GM19372 (cell line): ENCODE data around the gene INTS6L.
"Not testable (repeated sequence)": the region's sequence is repeated elsewhere in the genome, so short reads cannot be mapped to it uniquely, and the experiment has no call there.

Experiments used
- ATAC-seq: cut with Tn5 transposase; IDR thresholded peaks from one replicate; pipeline ENCODE4 v1.9.1; 2021; ENCODE audit warnings: mild to moderate bottlenecking, low read depth, moderate library complexity; ENCODE audit not compliant: unreplicated experiment

The INTS6L gene

DNA sequence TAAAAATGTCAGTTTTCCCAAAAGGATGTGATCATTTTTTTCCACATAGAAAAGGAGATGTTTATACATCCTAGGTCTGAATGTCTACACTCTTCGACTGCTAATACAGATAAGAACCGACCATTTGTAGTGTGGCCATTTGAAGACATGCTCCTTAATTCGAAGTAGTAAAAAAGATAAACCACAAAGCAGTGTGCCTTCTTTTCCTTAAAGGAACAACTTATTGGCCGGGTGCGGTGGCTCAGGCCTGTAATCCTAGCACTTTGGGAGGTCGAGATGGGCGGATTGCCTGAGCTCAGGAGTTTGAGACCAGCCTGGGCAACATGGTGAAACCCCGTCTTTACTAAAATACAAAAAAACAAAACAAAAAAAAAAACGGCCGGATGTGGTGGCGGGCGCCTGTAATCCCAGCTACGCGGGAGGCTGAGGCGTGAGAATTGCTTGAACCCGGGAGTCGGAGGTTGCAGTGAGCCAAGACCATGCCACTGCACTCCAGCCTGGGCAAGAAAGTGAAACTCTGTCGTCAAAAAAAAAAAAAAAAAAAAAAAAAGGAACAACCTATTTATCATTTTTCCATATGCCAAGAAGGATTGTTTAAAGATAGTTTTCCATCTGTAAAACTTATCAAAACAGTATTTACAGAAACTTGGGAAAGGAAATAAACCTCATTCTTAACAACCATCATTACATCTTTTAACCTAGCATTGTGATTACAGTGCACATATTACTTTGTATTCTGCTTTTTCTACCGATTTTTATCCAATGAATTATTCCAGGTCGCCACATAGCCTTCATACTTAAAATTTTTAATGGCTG, 2.6 kb downstream of the INTS6L start:
- ATAC-seq = no peak

DNA sequence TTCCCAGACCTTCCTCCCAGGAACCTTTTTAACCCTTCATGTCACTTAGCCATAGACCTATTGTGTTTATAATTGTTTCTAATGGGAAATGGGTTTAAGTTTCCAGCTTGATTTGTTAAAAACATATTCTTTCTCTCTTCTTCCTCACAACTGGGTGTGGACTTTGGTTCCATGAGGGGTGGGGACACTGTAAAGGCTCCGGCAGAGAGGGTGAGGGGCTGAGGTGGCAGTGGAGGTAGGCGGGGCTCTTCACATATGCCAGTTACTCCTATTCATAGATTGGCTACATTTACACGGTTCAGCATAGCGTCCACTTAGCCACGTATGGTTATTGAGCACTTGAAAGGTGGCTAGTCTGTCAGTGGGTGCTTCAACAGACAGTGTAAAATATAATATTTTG, 7.8 kb downstream of the INTS6L start:
- no peak for ATAC-seq

DNA sequence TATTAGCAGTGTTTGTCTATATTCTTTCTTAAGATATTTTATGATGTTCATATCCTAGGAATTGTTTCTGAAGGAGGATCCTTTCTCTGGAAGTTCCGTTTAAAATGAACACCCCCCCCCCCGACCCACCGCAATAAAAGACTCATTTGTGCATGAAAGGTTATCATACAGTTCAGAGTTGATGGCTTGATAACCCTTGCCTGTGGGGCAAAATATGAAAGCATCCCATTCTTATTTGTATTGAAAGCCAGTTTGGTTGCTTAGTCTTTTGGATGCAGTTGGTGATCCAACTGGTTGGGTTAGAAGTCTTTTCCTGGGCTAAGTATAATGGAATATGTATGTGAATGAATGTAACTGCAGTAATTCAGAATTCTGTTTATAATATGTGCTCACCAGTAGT, 8.3 kb downstream of the INTS6L start:
- ATAC-seq = no peak

DNA sequence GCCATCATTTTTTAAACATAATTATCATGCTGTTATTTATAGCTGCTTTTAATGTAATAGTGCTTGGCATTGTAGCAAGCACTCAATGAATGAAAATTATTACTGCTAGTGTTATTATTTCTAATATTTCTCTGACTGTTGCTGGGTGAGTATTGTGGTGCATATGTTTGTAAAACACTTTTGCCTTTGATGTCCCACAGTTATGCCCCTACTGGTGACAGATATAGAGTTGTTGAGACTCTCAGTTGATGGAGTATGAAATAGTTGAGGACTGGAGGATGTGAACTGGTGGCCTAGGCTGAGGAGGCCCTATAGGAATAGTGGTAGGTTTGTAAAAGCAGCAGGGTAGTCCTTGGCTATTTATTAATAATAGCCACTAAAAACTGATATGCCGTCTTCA, 9.6 kb downstream of the INTS6L start:
- ATAC-seq = no peak

DNA sequence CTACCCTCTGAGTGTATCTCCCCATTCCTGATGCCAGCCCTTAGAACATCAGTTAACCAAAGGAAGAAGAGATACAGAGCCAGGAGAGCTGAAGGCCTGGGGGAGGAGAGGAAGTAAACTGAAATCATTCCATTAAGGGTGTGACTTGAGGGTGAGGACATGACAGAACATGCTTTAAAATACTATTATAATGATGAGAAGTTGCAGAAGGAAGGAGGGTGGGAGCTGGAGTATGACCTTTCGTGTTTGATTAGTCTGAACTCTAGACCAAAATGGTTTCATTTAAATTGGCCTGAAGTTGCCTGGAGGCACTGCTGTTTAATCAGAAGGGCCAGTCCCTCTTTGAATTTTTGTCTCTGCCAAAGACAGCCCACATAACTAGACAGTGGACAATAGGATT, 11.4 kb downstream of the INTS6L start:
- ATAC-seq = no peak

DNA sequence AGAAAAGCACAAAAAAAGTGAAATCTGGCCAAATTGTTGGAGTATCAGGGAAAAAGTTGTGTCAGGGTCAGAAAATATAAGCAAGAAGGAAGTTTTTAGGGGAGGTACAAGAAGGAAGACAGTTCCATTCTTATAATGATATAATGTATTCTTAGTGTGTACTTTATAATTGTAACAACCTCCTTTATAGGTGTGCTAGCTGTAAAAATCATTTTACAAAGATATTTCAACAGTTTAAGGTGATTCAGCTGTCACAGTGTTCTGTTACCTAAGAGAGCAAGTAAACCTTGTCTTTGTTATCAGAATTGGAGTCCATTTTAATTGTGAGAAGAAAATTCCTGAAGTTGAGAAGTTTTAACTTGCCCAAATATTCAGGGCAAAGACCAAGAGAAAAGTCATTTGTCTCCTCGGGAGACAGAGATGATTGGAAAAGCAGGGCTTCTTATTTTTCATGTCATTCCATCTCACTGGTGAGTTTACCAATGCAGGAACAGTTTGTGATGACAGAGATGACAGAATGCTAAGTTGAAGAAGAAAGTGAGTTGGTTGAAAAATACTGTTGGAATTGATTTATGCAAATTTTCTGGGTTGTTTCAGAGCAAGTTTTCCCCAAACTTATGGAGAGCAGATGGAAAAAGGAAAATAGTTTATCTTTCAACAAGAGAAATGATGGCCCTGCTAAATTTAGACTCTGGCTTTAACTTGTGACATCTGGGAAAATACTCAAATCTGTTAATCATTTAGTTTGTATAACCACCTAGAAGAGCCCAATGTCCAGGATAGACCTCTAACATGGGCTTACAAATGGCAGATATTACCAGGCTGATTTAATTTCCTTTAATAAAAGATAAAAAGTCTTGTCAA, 14.8 kb downstream of the INTS6L start:
- ATAC-seq = no peak

DNA sequence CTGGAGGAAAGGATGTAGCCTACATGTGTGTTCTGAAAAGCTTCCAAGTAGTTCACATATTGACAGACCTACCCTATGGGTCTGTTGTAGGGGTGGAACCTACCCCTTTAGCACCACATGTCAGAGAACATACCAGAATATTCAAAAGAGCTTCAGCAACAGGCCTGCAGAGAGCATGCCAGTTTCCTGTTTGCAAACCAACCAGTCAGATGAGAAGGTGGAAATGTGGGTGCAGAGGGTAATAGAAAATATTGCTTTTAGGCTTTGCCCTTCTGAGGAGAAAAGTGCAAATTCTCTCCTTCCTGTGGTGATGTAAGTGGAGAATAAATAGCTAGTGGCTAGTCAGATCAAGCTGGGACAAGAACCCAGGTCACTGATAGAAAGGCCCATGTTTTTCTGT, 16.4 kb downstream of the INTS6L start:
- ATAC-seq = no peak

DNA sequence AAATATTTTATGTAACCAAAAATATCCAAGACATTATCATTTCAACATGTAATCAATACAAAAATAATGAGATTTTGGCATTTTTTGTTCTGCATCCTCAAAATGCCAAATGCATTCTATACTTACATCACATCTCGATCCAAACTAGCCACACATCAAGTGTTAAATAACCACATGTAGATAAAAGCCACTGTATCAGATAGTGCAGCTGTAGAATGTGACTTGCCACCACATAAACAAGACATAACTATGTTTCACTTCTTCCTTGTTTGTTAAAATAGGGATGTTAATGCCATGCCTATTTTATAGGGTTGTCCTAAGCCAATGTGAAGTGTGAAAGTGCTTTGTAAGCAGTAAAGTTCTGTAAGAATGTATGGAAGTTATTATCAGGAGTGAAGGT, 20.9 kb downstream of the INTS6L start:
- ATAC-seq = no peak

DNA sequence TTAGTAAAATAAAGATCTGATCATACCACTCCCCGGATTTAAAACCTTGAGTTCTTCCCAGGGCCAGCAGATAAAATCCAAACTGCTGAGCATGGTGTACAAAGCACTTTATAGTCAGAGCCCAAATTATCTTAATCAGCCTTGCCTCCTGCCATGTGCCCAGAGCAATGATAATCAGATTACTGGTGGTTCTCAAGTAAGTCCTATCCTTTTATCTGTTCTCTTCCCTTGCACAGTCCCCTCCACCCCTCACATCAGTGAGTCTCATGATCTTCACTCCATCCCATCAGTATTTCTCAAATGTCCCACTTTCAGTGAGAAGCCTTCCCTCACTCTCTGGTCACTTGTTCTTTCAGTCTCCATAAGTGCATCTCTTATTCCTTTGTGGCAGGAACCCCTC, 22.7 kb downstream of the INTS6L start:
- ATAC-seq = no peak

DNA sequence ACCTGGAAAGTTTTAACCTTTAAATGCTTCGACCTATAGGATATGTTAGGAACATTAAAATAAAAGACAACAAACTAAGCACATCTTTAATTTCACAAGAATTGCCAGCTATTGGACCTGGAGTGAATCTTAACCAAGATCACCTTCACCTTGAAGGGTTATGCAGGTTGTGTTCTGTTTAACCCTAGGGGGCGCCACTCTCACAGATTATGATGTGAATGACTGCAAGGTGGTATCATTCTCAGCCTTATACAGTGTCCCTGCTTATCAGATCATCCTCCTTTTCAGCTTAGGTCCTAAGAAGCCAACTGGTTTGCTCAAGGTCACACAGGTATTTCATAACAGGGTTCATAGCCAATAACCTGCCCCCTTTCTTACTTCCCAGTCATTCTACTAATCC, 23.5 kb downstream of the INTS6L start:
- ATAC-seq = no peak

DNA sequence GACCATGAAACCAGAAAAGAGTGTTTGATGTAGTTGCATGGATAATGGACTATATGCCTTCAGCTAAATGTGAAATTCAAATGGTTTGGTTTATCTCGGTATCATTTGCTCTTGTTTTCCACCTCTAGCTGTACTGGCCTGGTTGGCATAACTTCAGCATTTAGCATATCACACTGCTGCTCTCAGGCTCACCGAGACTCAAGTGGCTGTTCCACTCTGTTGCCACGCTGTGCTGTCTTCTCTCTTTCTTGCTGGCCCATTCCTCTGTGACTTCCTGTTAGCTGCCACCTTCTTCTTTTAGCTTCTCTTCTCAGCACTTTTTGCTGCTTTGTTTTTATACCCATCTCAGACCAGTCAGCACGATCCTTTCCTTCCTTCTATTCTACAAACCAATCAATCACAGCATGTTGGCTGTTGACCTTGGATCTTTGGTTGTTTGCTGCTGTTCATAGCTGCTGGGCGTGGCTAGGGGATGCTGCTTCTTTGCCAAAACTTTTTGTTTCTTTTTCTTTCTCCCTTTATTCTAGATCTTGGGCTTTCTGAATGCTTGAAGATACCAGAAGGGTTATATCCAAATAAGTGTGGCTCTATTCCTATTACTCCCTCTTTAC, 24.0 kb downstream of the INTS6L start:
- ATAC-seq = no peak

DNA sequence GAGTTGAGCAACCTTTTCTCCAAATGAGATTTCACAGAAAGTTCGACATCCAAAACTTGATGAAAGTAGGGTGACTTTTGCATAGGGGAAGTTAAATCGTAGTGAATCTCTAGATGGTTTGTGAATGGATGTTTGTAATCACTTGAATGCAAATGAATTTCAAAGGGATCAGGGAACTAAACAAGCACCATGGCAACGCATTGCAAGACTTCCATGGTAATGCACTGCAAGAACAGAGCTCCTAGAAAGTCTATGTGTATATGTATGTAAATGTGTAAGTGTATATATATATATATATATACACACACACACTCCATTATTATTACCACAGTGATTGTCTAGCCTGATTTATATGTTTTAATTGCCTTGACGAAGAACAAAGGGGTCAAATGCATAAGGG, 27.3 kb downstream of the INTS6L start:
- no peak for ATAC-seq

DNA sequence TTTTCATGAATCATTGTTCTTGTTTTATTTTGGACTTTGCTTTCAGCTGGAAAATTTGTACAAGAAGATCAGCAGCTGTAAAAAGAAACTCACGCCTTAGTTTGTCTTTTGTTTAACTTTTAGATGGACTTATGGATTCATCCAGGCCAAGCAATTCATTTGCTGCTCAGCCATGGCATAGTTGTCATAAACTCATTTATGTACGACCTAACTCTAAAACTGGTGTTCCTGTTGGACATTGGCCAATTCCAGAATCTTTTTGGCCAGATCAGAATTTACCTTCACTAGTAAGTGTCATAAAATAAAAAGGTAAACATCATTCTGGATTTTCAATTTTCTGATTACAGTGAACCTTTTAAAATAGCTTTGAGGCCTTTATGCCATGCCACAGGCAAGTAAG, 29.1 kb downstream of the INTS6L start:
- ATAC-seq = no peak

DNA sequence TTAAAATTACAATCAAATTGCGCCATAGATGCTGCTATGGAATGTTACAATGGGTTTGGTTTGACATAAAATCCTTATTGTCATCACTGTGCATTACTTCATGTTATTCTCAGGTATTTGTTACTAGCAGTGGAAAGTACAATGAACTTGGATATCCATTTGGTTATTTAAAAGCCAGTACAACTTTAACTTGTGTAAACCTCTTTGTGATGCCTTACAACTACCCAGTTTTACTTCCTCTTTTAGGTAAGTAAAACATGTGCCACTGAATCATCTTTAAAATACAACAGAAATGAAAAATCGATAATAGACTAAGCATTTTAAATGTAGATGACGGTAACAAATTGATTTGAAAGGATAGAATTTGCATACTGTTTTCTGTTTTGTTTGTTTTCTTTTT, 35.6 kb downstream of the INTS6L start:
- ATAC-seq = no peak

DNA sequence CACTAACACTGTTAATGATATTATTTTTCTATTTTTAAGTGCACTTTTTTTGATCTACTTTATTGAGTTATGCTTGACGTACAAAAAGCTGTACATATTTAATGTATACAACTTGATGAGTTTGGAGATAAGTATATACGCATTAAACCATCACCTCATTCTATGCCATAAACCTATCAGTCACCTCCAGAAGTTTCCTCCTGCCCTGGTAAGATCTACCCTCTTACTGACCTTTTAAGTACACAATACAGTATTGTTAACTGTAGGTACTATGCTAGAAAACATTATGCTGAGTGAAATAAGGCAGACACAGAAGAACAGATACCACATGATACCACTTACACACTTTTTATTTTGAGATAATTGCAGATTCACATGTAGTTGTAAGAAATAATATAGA, 36.9 kb downstream of the INTS6L start:
- no peak for ATAC-seq

DNA sequence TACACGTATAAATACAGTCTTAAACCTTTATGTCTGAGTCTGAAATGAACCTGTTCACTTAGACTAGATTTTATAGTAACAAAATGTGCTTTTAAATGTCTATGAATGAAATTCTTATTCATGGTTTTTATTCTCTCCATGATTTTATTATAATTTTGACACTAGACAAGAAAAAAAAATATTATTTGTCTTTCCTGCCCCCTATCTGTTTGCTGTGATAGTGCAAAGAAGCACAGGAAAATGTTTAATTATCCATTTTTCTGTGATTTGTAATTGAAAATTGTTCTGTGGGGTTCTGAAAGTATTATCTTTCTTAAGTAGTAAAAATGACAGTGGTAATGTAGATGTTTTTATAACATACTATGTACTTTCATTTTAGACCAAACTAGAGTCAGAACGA, 52.0 kb downstream of the INTS6L start:
- no peak for ATAC-seq

DNA sequence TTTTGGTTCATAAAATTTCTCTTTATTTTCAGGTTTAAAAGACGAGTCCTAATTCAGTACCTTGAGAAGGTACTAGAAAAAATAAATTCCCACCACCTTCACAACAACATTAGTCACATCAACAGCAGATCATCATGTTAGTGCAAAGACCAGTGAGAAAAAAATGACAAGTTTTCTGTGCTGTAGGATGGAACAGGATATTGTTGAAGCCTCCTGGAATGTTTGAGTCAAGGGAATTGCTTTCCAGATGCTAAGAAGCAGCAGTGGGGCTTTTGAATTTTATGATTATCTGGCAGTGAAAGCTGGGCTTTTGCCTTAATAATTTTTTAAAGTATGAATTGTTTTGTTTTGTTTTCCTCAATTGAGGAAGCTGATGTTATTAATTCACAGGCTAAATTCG, 61.0 kb downstream of the INTS6L start:
- ATAC-seq = no peak

DNA sequence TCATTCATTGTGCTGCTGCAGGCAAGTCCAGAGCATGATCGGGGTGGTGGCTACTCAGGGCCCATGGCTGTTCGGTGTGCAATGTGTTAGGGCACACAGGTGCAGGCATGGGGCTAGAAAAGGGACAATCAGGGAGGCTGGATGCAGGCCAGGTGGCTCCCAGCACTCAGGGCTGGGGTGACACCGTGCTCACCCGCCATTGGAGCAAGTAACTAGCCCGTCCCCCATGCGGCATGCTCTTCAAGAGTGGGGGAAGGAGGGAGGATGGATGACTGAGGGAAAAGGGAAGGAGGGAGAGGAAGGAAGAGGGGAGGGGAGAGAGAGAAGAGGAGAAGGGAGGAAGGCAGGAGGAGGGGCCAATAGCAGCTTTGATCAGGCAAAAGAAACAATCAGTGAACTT, 64.7 kb downstream of the INTS6L start:
- no peak for ATAC-seq

DNA sequence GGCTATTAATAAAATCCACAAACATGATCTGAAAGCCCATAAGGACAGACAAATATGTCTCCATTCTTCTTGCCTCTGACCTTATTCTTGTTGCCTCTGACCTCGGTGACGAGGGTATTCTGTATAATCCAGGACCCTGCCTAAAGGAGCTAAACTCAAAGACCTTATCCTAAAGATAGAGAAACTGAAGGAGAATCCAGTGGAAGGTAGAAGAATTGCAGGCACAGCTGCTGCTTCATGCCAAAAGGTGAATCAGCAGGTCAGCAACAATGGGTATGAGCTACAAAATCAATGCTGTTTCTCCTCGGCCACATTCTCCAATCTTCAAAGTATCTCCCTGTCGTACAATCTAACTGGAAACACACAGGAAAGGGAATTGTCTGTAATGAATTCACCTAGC, 71.4 kb downstream of the INTS6L start:
- ATAC-seq = no peak

DNA sequence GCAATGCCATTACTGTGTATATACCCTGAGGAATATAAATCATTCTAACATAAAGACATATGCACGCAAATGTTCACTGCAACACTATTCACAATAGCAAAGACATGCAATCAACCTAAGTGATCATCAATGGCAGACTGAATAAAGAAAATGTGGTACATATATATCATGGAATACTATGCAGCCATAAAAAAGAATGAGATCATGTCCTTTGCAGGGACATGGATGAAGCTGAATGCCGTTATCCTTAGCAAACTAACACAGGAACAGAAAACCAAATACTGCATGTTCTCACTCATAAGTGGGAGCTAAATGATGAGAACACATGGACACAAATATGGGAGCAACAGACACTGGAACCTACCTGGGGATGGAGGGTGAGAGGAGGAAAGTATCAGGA, 73.6 kb downstream of the INTS6L start:
- not testable (repeated sequence) for ATAC-seq

DNA sequence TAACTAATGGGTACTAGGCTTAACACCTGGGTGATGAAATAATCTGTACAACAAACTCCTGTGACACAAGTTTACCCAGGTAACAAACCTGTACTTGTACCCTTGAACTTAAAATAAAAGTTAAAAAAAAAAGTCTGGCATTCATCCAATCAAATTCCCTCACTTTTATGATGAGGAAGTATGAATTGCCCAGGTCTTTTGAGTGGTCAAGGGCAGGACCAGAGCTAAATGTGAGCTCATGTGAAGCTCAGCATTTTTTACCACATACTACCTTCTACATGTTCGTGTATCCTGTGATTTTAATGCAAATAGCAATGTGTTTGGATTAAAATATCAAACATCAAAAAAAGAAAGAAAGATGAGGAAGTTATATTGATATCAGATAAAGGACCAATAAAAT, 74.0 kb downstream of the INTS6L start:
- not testable (repeated sequence) for ATAC-seq
